HUES64 (cell line): ENCODE measurements around the gene CDK6.

Source experiments
- H3K27ac ChIP-seq: 2 replicates; pipeline ENCODE4 v1.7.0; 2013; ENCODE audit warnings: low read depth, low read length, inconsistent platforms
- H3K27me3 ChIP-seq: 2 replicates; pipeline ENCODE4 v1.6.1; 2013; ENCODE audit warnings: mild to moderate bottlenecking, low read length; ENCODE audit not compliant: insufficient read depth
- H3K36me3 ChIP-seq: 2 replicates; pipeline ENCODE4 v1.6.1; 2013; ENCODE audit warnings: mild to moderate bottlenecking, low read length; ENCODE audit not compliant: insufficient read depth
- H3K4me1 ChIP-seq: 2 replicates; pipeline ENCODE4 v1.6.1; 2013; ENCODE audit warnings: mild to moderate bottlenecking, low read length, moderate library complexity; ENCODE audit not compliant: insufficient read depth
- H3K4me3 ChIP-seq: 2 replicates; pipeline ENCODE4 v1.5.1; 2013; ENCODE audit warnings: mild to moderate bottlenecking, low read length, moderate library complexity
- H3K9ac ChIP-seq: 2 replicates; pipeline ENCODE4 v1.6.1; 2013; ENCODE audit warnings: mild to moderate bottlenecking, low read depth, low read length
- H3K9me3 ChIP-seq: 2 replicates; pipeline ENCODE4 v1.6.1; 2013; ENCODE audit warnings: low read depth, low read length; ENCODE audit not compliant: insufficient read depth
- WGBS: fragments of 150-250, 120-280 bp; methylation state at CpG from one replicate; pipeline ENCODE4 v1.1.7; 2013; ENCODE audit warnings: missing lambda C conversion rate; 5-methylcytosine and 5-hydroxymethylcytosine counted together

Gene CDK6

DNA sequence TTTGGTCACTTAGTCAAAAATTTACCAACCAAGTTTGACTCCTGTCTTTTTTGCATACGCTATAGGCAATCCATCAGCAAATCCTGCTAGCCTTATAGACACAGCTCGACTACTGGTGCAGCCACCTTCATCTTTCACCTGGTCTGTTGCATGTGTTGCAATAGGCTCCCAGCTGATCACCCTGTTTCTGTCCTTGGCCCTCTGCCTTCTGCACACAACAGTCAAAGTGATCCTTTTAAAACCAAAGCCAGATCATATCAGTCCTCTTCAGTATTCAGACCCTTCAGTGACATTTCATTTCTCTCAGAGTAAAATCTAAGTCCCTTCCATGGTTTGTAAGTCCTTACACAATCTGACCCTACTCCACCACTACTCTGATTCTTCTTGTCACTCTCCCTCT lies 10.9 kb upstream of the CDK6 start:
- Histone ChIP-seq H3K9ac (no peak overlapping the region), H3K27me3 (no peaks in the 10 kb centered on the region), H3K36me3 (no peaks in the 10 kb centered on the region), H3K27ac (no peak overlapping the region), H3K9me3 (no peaks in the 10 kb centered on the region), H3K4me3 (no peak overlapping the region), H3K4me1 (no peaks in the 10 kb centered on the region)
- WGBS, result 97% methylated on average over 2 of the region's 2 CpGs

DNA sequence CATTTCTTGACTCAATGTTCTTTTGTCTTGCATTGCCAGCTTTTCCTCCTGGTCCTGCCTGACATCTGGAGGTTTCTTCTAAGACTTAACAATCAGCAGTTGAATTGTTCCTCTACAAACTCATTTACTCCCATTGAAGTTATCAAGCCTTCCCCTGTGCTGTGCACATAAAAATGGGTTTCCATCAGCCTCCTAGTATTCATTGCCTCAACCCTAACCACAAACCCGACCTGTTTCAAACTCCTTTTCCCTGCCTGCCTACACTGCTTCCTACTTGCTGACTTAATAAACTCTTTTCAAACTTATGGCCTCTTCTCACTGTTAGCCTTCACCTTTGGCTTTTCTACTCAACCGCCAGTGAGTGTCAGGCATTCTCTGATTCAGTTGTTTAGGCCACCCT lies 9.4 kb upstream of the CDK6 start:
- no peak overlapping the region for H3K4me3 ChIP-seq
- H3K9me3 ChIP-seq, result no peaks in the 10 kb centered on the region
- no peak overlapping the region for H3K27ac ChIP-seq
- H3K4me1 ChIP-seq, result no peaks in the 10 kb centered on the region
- H3K9ac ChIP-seq, result no peak overlapping the region
- no peaks in the 10 kb centered on the region for H3K36me3 ChIP-seq
- peaks cover 5% of the 10 kb centered on the region; the same call in 1 of the 2 replicates for H3K27me3 ChIP-seq
- 91% methylated on average over 2 of the region's 2 CpGs for WGBS

DNA sequence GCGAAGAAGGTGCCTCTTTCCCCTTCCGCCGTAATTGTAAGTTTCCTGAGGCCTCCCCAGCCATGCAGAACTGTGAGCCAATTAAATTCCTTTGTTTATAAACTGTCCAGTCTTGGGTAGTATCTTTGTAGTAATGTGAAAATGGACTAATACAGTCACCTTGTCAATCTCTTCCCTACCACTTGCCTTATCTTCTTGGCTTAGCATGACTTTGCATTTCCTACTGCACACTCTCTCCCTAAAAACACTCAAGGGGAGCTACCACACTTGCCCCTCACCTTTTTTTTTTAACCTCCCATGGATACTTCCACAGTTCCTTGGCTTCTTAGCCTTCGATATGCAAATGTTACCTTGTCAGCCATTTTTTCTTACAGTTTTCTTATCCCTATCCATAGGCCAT lies 7.4 kb upstream of the CDK6 start:
- Histone ChIP-seq H3K4me1 (peaks cover 7% of the 10 kb centered on the region; the same call in 1 of the 2 replicates), H3K27ac (no peak overlapping the region), H3K27me3 (peaks cover 11% of the 10 kb centered on the region), H3K4me3 (no peak overlapping the region), H3K36me3 (no peaks in the 10 kb centered on the region), H3K9me3 (no peaks in the 10 kb centered on the region), H3K9ac (no peak overlapping the region)
- WGBS, result 92% methylated on average over 4 of the region's 4 CpGs

DNA sequence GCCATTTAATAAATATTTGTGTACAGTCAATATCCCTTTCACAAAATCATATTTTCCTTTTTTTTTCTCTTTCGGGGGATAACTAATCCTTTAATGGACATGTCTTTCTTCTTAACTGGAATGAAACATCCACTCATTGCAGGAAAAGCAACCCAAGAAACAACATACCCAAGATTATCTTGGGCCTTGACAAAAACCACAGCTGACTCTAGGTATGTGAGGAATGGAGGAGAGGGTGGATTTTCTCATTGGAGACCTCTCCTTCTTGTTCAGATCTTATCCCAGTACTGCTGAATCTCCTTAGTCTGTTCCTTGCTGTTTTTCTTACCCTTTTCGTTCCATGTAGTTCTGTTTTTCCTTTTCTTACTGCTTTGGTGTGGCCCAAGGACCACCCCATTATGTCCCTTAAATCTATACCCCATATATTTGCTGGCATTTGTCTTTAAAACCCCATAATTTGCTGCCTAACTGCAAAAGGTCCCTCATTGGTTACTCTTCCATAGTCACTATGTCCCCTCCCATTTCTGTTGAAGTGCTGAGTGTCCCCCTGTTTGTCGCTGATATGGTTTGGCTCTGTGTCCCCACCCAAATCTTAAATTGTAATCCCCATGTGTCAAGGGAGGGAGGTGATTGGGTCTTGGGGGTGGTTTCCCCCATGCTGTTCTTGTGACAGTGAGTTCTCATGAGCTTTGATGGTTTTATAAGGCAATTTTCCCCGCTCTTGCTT lies 6.8 kb upstream of the CDK6 start:
- Histone ChIP-seq H3K4me1 (peaks cover 11% of the 10 kb centered on the region; the same call in 1 of the 2 replicates), H3K36me3 (no peaks in the 10 kb centered on the region), H3K4me3 (no peak overlapping the region), H3K9me3 (no peaks in the 10 kb centered on the region), H3K27me3 (peaks cover 17% of the 10 kb centered on the region), H3K27ac (no peak overlapping the region), H3K9ac (no peak overlapping the region)
- 98% methylated on average over 4 of the region's 4 CpGs for WGBS

DNA sequence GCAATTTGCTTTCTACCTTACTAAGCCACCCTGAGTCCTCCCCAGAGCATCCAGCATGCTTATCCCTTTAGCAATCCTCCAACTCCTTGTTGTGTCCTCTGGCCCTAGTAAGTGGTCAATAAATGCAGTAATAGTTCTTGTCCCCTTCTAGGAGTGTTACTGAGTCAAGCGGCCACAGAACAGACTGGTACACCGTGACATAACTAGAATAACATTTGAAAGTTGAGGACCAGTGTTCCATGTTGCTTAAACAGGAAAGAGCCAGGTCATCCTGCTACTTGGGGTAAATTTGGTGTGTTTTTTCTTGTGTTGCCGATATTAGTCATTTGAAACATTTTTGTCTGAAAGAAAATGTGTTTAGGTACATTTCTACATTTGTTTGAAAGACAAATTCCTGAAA lies 4.8 kb upstream of the CDK6 start:
- Histone ChIP-seq H3K4me1 (peaks cover 22% of the 10 kb centered on the region; the same call in 1 of the 2 replicates), H3K27me3 (peaks cover 31% of the 10 kb centered on the region), H3K4me3 (no peak overlapping the region), H3K9ac (no peak overlapping the region), H3K9me3 (no peaks in the 10 kb centered on the region), H3K27ac (no peak overlapping the region), H3K36me3 (no peaks in the 10 kb centered on the region)
- 94% methylated on average over 3 of the region's 3 CpGs for WGBS

DNA sequence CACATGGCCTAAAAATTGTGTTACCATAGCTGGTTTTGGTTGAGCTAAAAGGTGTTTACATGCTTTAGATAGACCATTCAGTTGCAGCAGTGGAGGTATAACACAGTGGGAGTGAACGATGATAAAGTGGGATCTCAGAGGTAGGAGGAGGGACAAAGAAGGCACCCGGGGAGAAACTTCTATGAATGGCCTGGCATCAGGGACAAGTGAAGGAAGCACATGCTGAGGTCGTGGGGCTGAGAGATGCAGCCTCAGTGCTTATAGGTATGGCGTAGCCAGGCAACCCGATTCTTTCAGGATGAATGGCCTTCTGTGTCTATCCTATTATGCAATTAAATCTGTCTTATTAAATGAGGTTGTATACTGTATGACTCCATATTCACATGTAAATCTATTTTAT lies 3.9 kb upstream of the CDK6 start:
- peaks cover 22% of the 10 kb centered on the region; the same call in 1 of the 2 replicates for H3K4me1 ChIP-seq
- WGBS, result 55% methylated on average over 5 of the region's 5 CpGs
- H3K9me3 ChIP-seq, result no peaks in the 10 kb centered on the region
- no peak overlapping the region for H3K27ac ChIP-seq
- no peak overlapping the region for H3K9ac ChIP-seq
- peaks cover 38% of the 10 kb centered on the region for H3K27me3 ChIP-seq
- no peaks in the 10 kb centered on the region for H3K36me3 ChIP-seq
- no peak overlapping the region for H3K4me3 ChIP-seq

DNA sequence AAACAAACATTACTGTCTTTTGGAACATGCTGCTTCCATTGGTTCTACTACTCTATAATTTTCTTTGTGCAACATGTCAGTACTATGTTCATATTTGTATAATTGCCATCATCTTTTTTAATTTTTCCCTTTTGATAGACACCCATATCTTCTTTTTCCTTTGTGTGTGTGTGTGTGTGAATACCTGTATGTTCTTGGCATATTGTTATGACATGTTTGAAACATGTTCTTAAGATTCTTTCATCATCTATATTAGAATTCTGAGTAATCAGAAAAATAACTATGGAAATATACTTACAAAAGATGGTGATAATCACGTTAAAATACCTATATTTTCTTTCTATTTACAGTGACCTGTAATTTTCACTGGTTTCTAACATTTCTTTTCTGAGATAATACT lies 3.5 kb upstream of the CDK6 start:
- Histone ChIP-seq H3K4me1 (peaks cover 22% of the 10 kb centered on the region; the same call in 1 of the 2 replicates), H3K27ac (no peak overlapping the region), H3K9ac (no peak overlapping the region), H3K27me3 (peaks cover 38% of the 10 kb centered on the region), H3K9me3 (no peaks in the 10 kb centered on the region), H3K4me3 (no peak overlapping the region), H3K36me3 (no peaks in the 10 kb centered on the region)
- WGBS, result no CpG with 5 or more reads among the region's 1 CpG

DNA sequence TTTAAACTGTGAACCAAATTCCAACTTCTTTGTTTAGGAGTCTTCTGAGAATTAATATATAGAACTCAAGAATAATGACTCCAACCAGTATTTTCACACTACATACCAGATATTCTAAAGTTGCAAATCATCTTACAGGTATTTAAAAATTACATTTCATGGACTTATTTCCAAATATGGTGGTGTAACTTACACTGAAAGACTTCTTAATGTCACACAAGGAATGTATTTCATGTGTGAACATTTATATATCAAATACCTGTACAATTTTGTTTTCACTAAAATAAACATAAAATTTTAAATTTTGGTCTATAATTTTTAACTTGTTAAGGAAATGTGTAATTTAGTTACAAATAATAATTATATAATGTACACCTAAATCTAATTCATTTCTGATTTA lies 2.6 kb upstream of the CDK6 start:
- H3K27ac ChIP-seq, result no peak overlapping the region
- peaks cover 41% of the 10 kb centered on the region for H3K27me3 ChIP-seq
- H3K9ac ChIP-seq, result no peak overlapping the region
- H3K36me3 ChIP-seq, result no peaks in the 10 kb centered on the region
- no peaks in the 10 kb centered on the region for H3K9me3 ChIP-seq
- no peak overlapping the region for H3K4me3 ChIP-seq
- H3K4me1 ChIP-seq, result peaks cover 22% of the 10 kb centered on the region; the same call in 1 of the 2 replicates

DNA sequence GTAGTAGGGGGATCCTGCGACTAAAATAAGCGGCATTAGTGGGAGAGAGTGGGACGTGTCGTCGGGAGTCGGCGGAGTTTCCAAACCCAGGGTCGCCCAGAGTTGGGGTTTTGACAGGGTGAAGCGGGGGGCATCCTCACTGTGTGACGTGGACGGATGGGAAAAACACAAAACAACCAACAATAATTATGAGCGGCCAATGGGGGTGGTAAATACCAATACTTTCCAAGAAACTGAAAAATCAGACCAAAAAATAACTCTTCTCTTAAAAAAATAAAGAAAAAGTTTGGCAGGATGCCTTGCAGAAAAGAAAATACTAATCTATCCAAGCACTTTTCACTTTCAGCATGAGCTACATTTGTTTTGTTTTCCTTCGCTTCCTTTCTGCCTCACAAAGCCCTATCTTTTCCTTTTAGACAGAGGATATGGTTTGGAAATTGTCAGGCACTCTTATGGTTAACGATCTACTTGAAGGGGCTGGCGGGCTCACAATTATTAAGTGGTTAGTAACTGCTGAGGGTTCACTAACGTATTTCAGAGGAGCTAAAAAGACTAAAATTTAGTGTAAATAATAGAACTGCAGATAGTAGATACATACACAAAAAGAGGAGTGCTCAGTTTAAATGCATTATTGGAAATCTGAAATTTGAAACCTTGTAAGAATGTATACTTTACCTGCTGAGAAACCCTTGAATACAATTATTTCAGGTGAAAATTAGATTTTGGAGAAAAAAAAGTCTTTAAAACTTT lies 802 bp upstream of the CDK6 start:
- Histone ChIP-seq H3K4me3 (peak overlapping the region; percentile 71), H3K9ac (peak overlapping the region; percentile 53; the same call in 1 of the 2 replicates), H3K9me3 (no peaks in the 10 kb centered on the region), H3K27me3 (peaks cover 41% of the 10 kb centered on the region), H3K27ac (no peak overlapping the region), H3K4me1 (peaks cover 25% of the 10 kb centered on the region; the same call in 1 of the 2 replicates), H3K36me3 (no peaks in the 10 kb centered on the region)
- WGBS, result under 1% methylated on average over 14 of the region's 16 CpGs

DNA sequence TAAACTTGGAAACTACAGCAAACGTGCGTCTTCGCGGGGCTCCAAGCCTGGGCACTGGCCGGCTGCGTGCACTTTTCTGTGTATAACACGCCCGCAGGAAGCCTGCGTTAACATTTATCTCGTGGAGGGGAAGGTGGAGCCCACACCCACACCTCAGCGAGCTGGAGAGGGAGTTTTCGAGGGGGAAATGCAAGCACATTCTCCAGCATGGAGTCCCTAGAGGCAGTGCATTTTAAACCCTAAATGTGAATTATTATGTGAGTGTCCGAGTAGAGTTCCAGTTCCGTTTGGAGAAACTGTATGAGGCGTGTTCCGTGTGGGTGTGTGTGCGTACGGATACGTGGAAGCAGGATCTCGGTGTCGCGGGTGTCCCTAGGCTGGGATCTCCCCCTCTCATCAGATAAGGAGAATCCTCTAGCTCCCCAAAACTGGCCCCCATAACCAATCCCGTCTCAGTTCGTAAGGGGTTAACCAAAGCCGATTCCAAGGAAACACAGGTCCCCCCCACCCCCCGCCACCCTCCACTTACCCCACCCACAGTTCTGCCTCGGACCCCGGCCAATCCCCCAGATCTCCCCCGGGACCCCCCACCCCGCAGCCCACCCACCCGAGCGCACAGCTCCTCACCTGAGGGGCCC lies 403 bp downstream of the CDK6 start:
- Histone ChIP-seq H3K4me1 (peaks cover 37% of the 10 kb centered on the region), H3K36me3 (no peaks in the 10 kb centered on the region), H3K4me3 (peak overlapping the region; percentile 71), H3K27me3 (peaks cover 36% of the 10 kb centered on the region), H3K9me3 (no peaks in the 10 kb centered on the region), H3K27ac (peak overlapping the region; percentile 75; the same call in 1 of the 2 replicates), H3K9ac (peak overlapping the region; percentile 45)
- under 1% methylated on average over 31 of the region's 32 CpGs for WGBS

DNA sequence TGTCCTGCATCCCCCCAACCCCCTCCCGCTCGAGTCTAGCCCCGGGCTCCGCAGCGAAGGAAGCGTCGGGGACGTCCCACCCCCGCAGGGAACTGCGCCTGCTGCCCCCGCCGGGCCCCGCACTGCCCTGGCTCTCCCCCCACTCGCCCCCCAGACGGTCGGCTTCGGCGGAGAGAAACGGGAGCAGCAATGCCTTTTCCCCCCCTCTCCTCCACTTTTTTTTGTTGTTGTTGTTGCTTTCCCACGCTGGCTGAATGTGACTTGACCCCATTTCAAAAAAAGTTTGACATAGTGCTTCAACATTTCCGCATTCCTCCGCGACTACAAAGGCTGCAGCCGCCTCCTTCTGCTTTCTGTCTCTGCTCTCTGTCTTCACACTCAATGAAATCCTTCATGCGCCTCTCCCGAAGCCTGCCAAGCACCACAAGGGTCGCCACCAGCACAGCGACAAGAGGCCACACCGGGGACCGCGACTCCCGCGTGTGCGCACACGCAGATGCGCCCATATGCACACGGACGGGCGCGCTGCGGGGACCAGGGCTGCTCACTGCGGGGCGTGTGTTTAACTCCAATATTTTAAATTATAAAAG lies 1.0 kb downstream of the CDK6 start:
- Histone ChIP-seq H3K9me3 (no peaks in the 10 kb centered on the region), H3K4me3 (peak overlapping the region; percentile 71), H3K36me3 (no peaks in the 10 kb centered on the region), H3K27ac (peak overlapping the region; percentile 75; the same call in 1 of the 2 replicates), H3K9ac (peak overlapping the region; percentile 45), H3K4me1 (peaks cover 41% of the 10 kb centered on the region), H3K27me3 (peaks cover 36% of the 10 kb centered on the region)
- WGBS, result under 1% methylated on average over 40 of the region's 43 CpGs
